HUES48 (cell line): Measurements from ENCODE around the gene BAD.

Experiments used
- H3K27ac ChIP-seq: one replicate; pipeline ENCODE4 v1.7.0; 2013; ENCODE audit warnings: low read depth, low read length, inconsistent platforms
- H3K27me3 ChIP-seq: 2 replicates; pipeline ENCODE4 v1.6.1; 2013; ENCODE audit warnings: mild to moderate bottlenecking, low read length; ENCODE audit not compliant: control insufficient read depth, insufficient read depth
- H3K36me3 ChIP-seq: 2 replicates; pipeline ENCODE4 v1.6.1; 2013; ENCODE audit warnings: low read length; ENCODE audit not compliant: control insufficient read depth, insufficient read depth
- H3K4me1 ChIP-seq: 2 replicates; pipeline ENCODE4 v1.6.1; 2013; ENCODE audit warnings: mild to moderate bottlenecking, low read length; ENCODE audit not compliant: control insufficient read depth, insufficient read depth
- H3K4me3 ChIP-seq: 2 replicates; pipeline ENCODE4 v1.5.1; 2013; ENCODE audit warnings: mild to moderate bottlenecking, low read depth, low read length
- H3K9ac ChIP-seq: 2 replicates; pipeline ENCODE4 v1.6.1; 2013; ENCODE audit warnings: mild to moderate bottlenecking, low read depth, low read length, moderate library complexity
- H3K9me3 ChIP-seq: 2 replicates; pipeline ENCODE4 v1.6.1; 2013; ENCODE audit warnings: low read length; ENCODE audit not compliant: control insufficient read depth, insufficient read depth

The BAD gene

GRCh38 chr11:64238076-64238475, 46.4 kb downstream of the BAD start:
- Histone ChIP-seq H3K9ac (no peak overlapping the region), H3K9me3 (no peaks in the 10 kb centered on the region), H3K27me3 (no peaks in the 10 kb centered on the region), H3K4me3 (no peak overlapping the region), H3K36me3 (peaks cover 20% of the 10 kb centered on the region), H3K27ac (no peak overlapping the region), H3K4me1 (peaks cover 9% of the 10 kb centered on the region)

- H3K9ac ChIP-seq = no peak overlapping the region
- peaks cover 19% of the 10 kb centered on the region for H3K36me3 ChIP-seq
- no peaks in the 10 kb centered on the region for H3K9me3 ChIP-seq
- H3K27me3 ChIP-seq = no peaks in the 10 kb centered on the region; the same call in 1 of the 2 replicates
- H3K4me3 ChIP-seq = no peak overlapping the region
- no peak overlapping the region for H3K27ac ChIP-seq
- peaks cover 9% of the 10 kb centered on the region for H3K4me1 ChIP-seq
Measured at GRCh38 chr11:64237484-64237951, 46.9 kb downstream of the BAD start.

GRCh38 chr11:64235437-64236161, 48.9 kb downstream of the BAD start:
- H3K27ac ChIP-seq = no peak overlapping the region
- no peaks in the 10 kb centered on the region; the same call in 1 of the 2 replicates for H3K27me3 ChIP-seq
- no peaks in the 10 kb centered on the region for H3K9me3 ChIP-seq
- H3K9ac ChIP-seq = no peak overlapping the region
- H3K4me1 ChIP-seq = peaks cover 13% of the 10 kb centered on the region
- H3K36me3 ChIP-seq = peaks cover 19% of the 10 kb centered on the region
- peak overlapping the region; percentile 50 for H3K4me3 ChIP-seq

GRCh38 chr11:64234647-64235379, 49.7 kb downstream of the BAD start:
- peaks cover 9% of the 10 kb centered on the region for H3K4me1 ChIP-seq
- H3K36me3 ChIP-seq = peaks cover 19% of the 10 kb centered on the region
- H3K4me3 ChIP-seq = peak overlapping the region; percentile 50
- no peak overlapping the region for H3K9ac ChIP-seq
- no peaks in the 10 kb centered on the region; the same call in 1 of the 2 replicates for H3K27me3 ChIP-seq
- H3K27ac ChIP-seq = no peak overlapping the region
- H3K9me3 ChIP-seq = no peaks in the 10 kb centered on the region

- H3K4me3 ChIP-seq = peak within 1 kb of the TSS; percentile 74
- H3K36me3 ChIP-seq = peaks cover 18% of the 10 kb centered on the region
- no peaks in the 10 kb centered on the region; the same call in 1 of the 2 replicates for H3K27me3 ChIP-seq
- H3K4me1 ChIP-seq = peaks cover 8% of the 10 kb centered on the region
- no peak within 1 kb of the TSS for H3K27ac ChIP-seq
- H3K9ac ChIP-seq = 0 out of 2 replicates have a peak within 1 kb of the TSS, but pooled peaks have one; percentile 22
- no peaks in the 10 kb centered on the region for H3K9me3 ChIP-seq
Measured at GRCh38 chr11:64233913-64234586, 50.4 kb downstream of the BAD start, which contains the start of gene VEGFB. Gene VEGFB, plus strand, starts transcription at chr11:64234584. Its CDS starts 250 bp downstream, at chr11:64234834.

- Histone ChIP-seq H3K4me3 (no peak overlapping the region), H3K27me3 (no peaks in the 10 kb centered on the region; the same call in 1 of the 2 replicates), H3K4me1 (peaks cover 8% of the 10 kb centered on the region), H3K9ac (no peak overlapping the region), H3K9me3 (no peaks in the 10 kb centered on the region), H3K27ac (no peak overlapping the region), H3K36me3 (peaks cover 7% of the 10 kb centered on the region)
Measured at GRCh38 chr11:64232967-64233315, 51.5 kb downstream of the BAD start.

GRCh38 chr11:64232182-64232966, 52.1 kb downstream of the BAD start:
- Histone ChIP-seq H3K27ac (no peak overlapping the region), H3K9ac (no peak overlapping the region)

GRCh38 chr11:64231546-64231945, 52.9 kb downstream of the BAD start:
- Histone ChIP-seq H3K36me3 (no peaks in the 10 kb centered on the region; the same call in 1 of the 2 replicates), H3K27me3 (no peaks in the 10 kb centered on the region; the same call in 1 of the 2 replicates), H3K4me3 (no peak overlapping the region), H3K9ac (no peak overlapping the region), H3K9me3 (no peaks in the 10 kb centered on the region), H3K4me1 (peaks cover 14% of the 10 kb centered on the region), H3K27ac (no peak overlapping the region)

More at GRCh38 chr11:64232182-64232966, 52.1 kb downstream of the BAD start:
- no peaks in the 10 kb centered on the region; the same call in 1 of the 2 replicates for H3K27me3 ChIP-seq
- peaks cover 8% of the 10 kb centered on the region for H3K4me1 ChIP-seq
- peaks cover 3% of the 10 kb centered on the region for H3K36me3 ChIP-seq
- H3K9me3 ChIP-seq = no peaks in the 10 kb centered on the region
- no peak overlapping the region for H3K4me3 ChIP-seq

- Histone ChIP-seq H3K9me3 (no peaks in the 10 kb centered on the region), H3K27me3 (no peaks in the 10 kb centered on the region; the same call in 1 of the 2 replicates), H3K9ac (peak overlapping the region; percentile 46; the same call in 1 of the 2 replicates), H3K36me3 (no peaks in the 10 kb centered on the region; the same call in 1 of the 2 replicates), H3K4me1 (peaks cover 16% of the 10 kb centered on the region), H3K4me3 (peak overlapping the region; percentile 81), H3K27ac (peak overlapping the region; percentile 80)
Measured at GRCh38 chr11:64230985-64231365, 53.5 kb downstream of the BAD start.
